ENCODE results near the gene GMNN.
"Not testable (repeated sequence)": the region's sequence is repeated elsewhere in the genome, so short reads cannot be mapped to it uniquely, and the experiment has no call there.

Gene GMNN

DNA sequence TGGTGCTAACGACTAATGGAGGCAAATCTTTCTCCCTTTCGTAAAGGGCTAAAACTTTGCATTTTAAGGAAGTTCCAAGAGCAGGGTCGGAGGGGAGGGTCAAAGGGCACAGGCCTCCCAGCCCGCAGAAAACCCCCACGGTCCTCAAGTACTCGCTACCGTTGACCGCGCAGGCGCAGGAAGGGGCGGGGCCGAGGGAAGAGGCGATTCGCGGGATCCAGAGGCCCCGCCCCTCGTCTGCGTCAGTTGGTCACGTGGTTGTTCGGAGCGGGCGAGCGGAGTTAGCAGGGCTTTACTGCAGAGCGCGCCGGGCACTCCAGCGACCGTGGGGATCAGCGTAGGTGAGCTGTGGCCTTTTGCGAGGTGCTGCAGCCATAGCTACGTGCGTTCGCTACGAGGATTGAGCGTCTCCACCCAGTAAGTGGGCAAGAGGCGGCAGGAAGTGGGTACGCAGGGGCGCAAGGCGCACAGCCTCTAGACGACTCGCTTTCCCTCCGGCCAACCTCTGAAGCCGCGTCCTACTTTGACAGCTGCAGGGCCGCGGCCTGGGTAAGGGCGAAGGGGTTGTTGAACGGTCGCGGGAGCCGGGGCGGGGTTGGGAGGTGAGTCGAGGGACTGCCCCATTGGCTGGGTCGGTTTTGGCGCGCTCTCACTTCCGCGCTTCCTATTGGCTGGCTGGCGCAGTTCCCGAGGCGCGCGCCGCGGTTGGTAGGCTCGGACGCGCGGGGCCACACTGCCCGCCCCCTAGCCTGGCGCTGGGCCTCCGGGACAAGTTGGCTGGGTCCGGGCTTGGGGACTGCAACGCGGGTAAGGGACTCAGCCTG lies at the start of gene GMNN:
GMNN (plus strand) TSS at position 242 of the 824 bp plus-strand sequence. CDS start 2,310 bp downstream, outside the sequence.
- in situ Hi-C loops (cut with HindIII; ENCODE audit: low sequenced_read_pairs) = no loop called here

DNA sequence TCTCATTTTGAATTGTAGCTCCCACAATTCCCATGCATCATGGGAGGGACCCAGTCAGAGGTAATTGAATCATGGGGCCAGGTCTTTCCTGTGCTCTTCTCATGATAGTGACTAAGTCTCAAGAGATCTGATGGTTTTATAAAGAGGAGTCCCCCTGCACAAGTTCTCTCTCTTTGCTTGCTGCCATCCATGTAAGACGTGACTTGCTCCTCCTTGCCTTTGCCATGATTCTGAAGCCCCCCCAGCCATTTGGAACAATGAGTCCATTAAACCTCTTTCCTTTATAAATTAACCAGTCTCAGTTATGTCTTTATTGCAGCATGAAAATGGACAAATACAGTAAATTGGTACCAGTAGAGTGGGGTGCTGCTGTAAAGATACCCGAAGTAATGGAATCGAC lies 44.1 kb upstream of the GMNN start:
- in situ Hi-C loops (cut with HindIII; ENCODE audit: low sequenced_read_pairs) = not testable (repeated sequence)

GRCh38 chr6:24731456-24732134 lies 43.1 kb upstream of the GMNN start:
- in situ Hi-C loops (cut with HindIII; ENCODE audit: low sequenced_read_pairs) = not testable (repeated sequence)

DNA sequence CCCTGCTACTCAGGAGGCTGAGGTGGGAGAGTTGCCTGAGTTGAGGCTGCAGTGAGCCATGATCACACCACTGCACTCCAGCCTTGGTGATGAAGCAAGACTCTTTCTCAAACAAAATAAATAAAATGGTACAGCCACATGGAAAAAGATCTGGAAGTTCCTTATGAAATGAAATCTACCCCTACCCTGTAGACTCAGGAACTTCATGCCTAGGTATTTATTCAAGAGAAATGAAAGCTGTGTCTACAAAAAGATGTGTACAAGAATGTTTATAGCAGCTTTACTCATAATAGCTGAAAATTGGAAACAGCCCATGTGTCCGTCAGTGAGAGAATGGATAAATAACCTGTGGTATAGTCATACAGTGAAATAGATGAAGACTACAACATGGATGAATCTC lies 40.6 kb upstream of the GMNN start:
- in situ Hi-C loops (cut with HindIII; ENCODE audit: low sequenced_read_pairs) = no loop called here

DNA sequence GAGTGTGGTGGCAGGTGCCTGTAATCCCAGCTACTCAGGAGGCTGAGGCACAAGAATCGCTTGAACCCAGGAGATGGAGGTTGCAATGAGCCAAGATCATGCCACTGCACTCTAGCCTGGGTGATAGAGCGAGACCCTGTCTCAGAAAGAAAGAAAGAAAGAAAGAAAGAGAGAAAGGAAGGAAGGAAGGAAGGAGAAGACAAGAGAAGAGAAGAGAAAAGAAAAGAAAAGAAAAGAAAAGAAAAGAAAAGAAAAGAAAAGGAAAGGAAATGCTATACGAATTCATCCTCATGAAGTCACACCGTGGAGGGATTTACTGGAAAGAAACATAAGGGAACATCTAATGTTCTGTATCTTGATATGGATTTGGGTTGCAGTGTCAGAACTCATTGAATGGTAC lies 40.0 kb upstream of the GMNN start:
- in situ Hi-C loops (cut with HindIII; ENCODE audit: low sequenced_read_pairs) = not testable (repeated sequence)

- in situ Hi-C loops (cut with HindIII; ENCODE audit: low sequenced_read_pairs) = no loop called here
Observed at GRCh38 chr6:24738741-24739140, 36.0 kb upstream of the GMNN start.

- in situ Hi-C loops (cut with HindIII; ENCODE audit: low sequenced_read_pairs) = no loop called here
Observed at GRCh38 chr6:24740861-24741260, 33.9 kb upstream of the GMNN start.

DNA sequence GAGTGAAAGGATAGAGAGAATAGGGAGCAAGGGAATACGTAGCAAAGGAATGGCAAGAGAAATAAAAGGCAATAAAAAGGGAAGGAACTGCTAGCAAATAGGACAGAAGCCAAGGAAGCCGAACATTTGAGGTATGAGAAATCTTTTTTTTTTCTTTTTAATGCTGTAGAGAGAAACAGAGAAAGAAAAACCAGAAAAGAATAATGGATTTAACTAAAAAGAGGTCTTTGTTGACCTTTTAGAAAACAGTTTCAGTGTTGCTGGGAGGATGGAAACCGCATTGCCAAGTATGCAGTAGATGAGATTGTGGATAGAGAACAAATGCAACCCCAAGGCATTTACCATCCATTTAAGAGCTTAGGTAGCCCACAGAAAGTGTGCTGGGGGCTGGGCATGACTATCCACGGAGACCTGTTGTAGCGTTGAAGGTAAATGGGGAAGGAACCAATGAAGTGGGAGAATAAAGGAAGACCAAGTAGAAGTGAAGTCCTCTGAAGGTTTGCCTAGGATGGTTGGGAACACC lies 32.5 kb upstream of the GMNN start:
- in situ Hi-C loops (cut with HindIII; ENCODE audit: low sequenced_read_pairs) = no loop called here

DNA sequence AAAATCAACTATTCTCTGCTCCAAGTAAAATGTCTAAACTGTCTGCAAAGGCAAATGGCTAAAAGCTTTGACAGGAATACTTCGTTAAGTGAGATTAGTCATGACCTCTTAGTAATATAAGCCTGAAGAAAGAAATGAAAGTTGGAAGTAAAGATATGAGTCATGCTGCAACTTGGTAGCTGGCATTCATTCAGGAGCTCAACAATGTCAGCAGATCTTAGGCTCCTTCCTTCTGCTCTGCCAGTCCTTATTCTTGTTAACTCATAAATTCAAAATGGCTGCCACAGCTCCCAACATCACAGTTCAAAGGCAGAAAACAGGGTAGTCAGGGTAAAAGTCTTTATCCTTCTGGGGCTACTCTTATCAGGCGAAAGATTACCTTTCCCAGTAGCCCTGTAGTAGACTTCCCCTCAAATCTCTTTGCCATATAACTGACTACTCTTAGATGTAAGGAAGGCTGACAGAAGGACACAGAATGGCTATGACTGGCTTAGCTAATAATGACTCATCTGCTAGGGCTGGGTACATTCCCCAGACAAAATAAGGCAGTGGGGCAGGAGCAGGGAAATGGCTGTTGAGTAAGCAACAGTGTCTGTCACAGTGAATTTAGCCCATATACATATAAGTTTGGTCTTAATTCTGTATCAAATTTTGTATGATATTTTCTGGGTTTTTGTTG lies 31.3 kb upstream of the GMNN start:
- in situ Hi-C loops (cut with HindIII; ENCODE audit: low sequenced_read_pairs) = no loop called here

- in situ Hi-C loops (cut with HindIII; ENCODE audit: low sequenced_read_pairs) = no loop called here
Observed at GRCh38 chr6:24743944-24744335, 30.8 kb upstream of the GMNN start.

DNA sequence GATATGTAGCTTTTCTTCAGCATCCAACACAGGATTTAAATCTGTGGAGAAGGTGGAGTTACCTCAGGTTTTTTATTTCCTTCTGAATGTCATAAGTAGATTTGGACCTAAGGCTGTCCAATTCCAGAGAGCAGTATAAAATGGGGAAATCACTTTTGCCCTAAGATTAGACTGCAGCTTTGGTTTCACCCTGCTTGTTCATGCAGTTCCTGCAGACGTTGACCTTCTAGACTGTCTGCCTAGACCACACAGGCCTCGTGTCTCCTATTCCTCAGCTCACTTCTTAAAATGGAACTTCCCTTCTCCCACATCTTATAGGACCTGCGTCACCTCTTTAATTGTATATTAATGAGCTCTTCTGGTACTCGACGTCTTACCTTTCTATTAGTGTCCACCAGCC lies 29.8 kb upstream of the GMNN start:
- in situ Hi-C loops (cut with HindIII; ENCODE audit: low sequenced_read_pairs) = no loop called here

DNA sequence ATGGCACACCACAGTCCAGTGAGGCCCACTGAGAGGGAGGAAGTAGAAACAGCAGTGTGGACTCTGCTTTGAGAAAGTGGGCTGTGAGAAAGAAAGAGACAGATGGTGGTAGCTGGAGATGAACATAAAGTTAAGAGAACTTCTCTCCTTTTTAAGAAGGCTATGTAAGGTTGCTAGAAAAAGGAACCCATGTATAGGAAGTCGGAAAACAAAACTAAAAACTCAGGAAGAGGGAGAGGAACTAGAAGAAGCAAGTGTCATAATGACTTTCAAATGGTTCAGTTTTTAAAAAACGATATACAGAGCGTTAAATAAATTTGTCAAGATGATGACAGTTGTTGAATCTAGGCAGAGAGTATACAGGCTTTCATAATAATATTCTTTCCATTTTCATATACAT lies 25.4 kb upstream of the GMNN start:
- in situ Hi-C loops (cut with HindIII; ENCODE audit: low sequenced_read_pairs) = no loop called here

DNA sequence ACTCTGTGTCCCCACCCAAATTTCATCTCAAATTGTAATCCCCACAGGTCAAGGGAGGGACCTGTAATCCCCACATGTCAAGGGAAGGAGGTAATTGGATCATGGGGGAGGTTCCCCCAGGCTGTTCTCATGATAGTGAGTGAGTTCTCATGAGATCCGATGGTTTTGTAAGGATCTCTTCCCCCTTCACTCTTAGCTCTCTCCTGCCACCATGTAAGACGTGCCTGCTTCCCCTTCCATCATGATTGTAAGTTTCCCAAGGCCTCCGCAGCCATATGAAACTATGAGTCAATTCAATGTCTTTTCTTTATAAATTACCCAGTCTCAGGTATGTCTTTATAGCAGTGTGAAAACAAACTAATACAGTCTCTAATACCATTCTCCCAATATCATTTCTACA lies 23.9 kb upstream of the GMNN start:
- in situ Hi-C loops (cut with HindIII; ENCODE audit: low sequenced_read_pairs) = not testable (repeated sequence)

- in situ Hi-C loops (cut with HindIII; ENCODE audit: low sequenced_read_pairs) = no loop called here
Observed at GRCh38 chr6:24752503-24752902, 22.2 kb upstream of the GMNN start.

- in situ Hi-C loops (cut with HindIII; ENCODE audit: low sequenced_read_pairs) = no loop called here
Observed at GRCh38 chr6:24752917-24753492, 21.7 kb upstream of the GMNN start.

DNA sequence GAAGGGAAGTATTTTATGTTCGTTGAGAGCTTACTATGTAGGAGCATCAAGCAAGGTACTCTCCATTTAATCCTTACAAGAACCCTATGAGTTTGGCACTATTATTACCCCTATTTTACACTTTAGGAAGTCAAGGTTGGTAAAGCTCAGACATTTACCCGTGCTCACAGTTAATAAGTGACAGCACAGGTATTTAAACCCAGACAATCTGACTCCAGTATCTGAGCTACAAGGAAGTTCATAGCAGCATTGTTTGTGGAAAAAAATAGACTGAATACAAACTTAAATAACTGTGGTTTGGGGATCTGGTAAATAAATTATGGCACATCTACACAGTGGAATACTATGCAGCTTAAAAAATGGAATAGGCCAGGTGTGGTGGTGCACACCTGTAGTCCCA lies 21.2 kb upstream of the GMNN start:
- in situ Hi-C loops (cut with HindIII; ENCODE audit: low sequenced_read_pairs) = no loop called here

DNA sequence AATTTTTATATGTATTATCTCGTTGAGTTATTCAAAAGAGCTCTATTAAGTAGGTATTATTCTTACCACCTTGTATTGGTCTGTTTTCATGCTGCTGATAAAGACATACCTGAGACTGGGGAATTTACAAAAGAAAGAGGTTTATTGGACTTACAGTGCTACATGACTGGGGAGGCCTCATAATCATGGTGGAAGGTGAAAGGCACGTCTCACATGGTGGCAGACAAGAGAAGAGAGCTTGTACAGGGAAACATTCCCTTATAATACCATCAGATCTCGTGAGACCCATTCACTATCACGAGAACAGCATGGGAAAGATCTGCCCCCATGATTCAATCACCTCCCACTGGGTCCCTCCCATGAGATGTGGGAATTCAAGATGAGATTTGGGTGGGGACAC lies 20.4 kb upstream of the GMNN start:
- in situ Hi-C loops (cut with HindIII; ENCODE audit: low sequenced_read_pairs) = not testable (repeated sequence)

GRCh38 chr6:24755279-24755678 lies 19.5 kb upstream of the GMNN start:
- in situ Hi-C loops (cut with HindIII; ENCODE audit: low sequenced_read_pairs) = no loop called here

DNA sequence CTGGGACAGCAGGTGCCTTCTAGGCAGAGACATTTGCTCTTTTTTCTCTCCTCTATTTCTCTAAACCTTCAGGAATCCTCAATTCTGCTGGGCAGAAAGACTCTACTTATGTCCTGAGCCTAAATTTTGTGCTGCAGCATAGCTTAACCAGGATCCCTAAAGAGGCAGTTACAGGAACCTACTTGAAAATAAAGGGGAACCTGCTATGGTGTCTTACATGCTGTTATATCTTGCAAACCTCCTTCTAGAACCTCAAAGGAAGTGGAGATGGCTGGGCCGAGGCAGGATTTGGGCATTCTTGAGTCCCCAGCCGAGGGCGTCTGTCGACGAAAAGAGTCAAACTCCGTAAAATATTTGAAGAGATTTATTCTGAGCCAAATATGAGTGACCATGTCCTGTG lies 17.1 kb upstream of the GMNN start:
- in situ Hi-C loops (cut with HindIII; ENCODE audit: low sequenced_read_pairs) = no loop called here

GRCh38 chr6:24759718-24760117 lies 15.0 kb upstream of the GMNN start:
- in situ Hi-C loops (cut with HindIII; ENCODE audit: low sequenced_read_pairs) = no loop called here

DNA sequence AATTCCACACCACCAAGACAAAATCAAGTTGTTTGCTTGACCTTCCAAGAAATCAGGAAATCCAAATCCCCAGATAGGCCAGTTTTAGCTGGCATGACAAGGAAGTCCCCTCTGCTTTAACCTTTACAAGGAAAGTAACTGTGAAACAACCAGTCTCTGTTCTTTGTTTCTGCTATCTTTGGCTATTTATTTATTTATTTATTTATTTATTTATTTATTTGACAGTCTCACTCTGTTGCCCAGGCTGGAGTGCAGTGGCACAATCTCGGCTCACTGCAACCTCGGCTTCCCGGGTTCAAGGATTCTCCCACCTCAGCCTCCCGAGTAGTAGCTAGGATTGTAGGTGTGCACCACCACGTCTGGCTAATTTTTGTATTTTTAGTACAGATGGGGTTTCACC lies 14.5 kb upstream of the GMNN start:
- in situ Hi-C loops (cut with HindIII; ENCODE audit: low sequenced_read_pairs) = no loop called here
